ENCODE data around the gene EDIL3. TPM values are rescaled to one million over a fixed set of nuclear protein-coding genes. Genes with fewer than 3 reads are reported as not detected.

The EDIL3 gene
- total RNA-seq, 4 donors from 2014 or later = 0.20 to 1.5 (median 0.75) TPM

- in situ Hi-C loops (cut with MboI; ENCODE audit: low sequenced_read_pairs in 4 of 4) (no loop called here), intact Hi-C loops (cut with DNase I; ENCODE audit: low total_unique reads) (no loop called here)
- Histone ChIP-seq H3K36me3 (no peaks in the 10 kb centered on the region), H3K9me3 (no peaks in the 10 kb centered on the region), H3K27ac (no peak overlapping the region), H3K27me3 (no peaks in the 10 kb centered on the region), H3K4me3 (no peak overlapping the region), H3K4me1 (no peaks in the 10 kb centered on the region)
- ATAC-seq (no peak), DNase-seq (no peak)
- TF ChIP-seq CTCF (IDR thresholded peaks at IDR 0.05 in 4 of 5, conservative IDR thresholded peaks at IDR 0.05 in 1 of 5) (no peak), POLR2A (IDR thresholded peaks at IDR 0.05) (no peak)
These were observed 111.2 kb downstream of the EDIL3 start for GRCh38 chr5:84273517-84273883.

GRCh38 chr5:84272771-84273516 lies 111.7 kb downstream of the EDIL3 start:
- no peaks in the 10 kb centered on the region for H3K9me3 ChIP-seq
- H3K4me3 ChIP-seq = no peak overlapping the region
- no peaks in the 10 kb centered on the region for H3K27me3 ChIP-seq
- intact Hi-C loops (cut with DNase I; ENCODE audit: low total_unique reads) = no loop called here
- H3K4me1 ChIP-seq = no peaks in the 10 kb centered on the region
- no peak overlapping the region for H3K27ac ChIP-seq
- DNase-seq (no peak), ATAC-seq (no peak)
- in situ Hi-C loops (cut with MboI; ENCODE audit: low sequenced_read_pairs in 4 of 4) = no loop called here
- TF ChIP-seq CTCF (IDR thresholded peaks at IDR 0.05 in 4 of 5, conservative IDR thresholded peaks at IDR 0.05 in 1 of 5) (no peak), POLR2A (IDR thresholded peaks at IDR 0.05) (no peak)
- H3K36me3 ChIP-seq = no peaks in the 10 kb centered on the region

GRCh38 chr5:84265739-84266550 lies 118.7 kb downstream of the EDIL3 start:
- H3K36me3 ChIP-seq = no peaks in the 10 kb centered on the region
- H3K9me3 ChIP-seq = no peaks in the 10 kb centered on the region
- no peaks in the 10 kb centered on the region for H3K4me1 ChIP-seq
- in situ Hi-C loops (cut with MboI; ENCODE audit: low sequenced_read_pairs in 4 of 4) (no loop called here), intact Hi-C loops (cut with DNase I; ENCODE audit: low total_unique reads) (no loop called here)
- ATAC-seq (no peak), DNase-seq (no peak)
- no peaks in the 10 kb centered on the region for H3K27me3 ChIP-seq
- TF ChIP-seq CTCF (IDR thresholded peaks at IDR 0.05 in 4 of 5, conservative IDR thresholded peaks at IDR 0.05 in 1 of 5) (no peak), POLR2A (IDR thresholded peaks at IDR 0.05) (no peak)
- no peak overlapping the region for H3K27ac ChIP-seq
- H3K4me3 ChIP-seq = no peak overlapping the region

GRCh38 chr5:84265130-84265529 lies 119.5 kb downstream of the EDIL3 start:
- TF ChIP-seq CTCF (IDR thresholded peaks at IDR 0.05 in 4 of 5, conservative IDR thresholded peaks at IDR 0.05 in 1 of 5) (no peak), POLR2A (IDR thresholded peaks at IDR 0.05) (no peak)
- Histone ChIP-seq H3K4me1 (no peaks in the 10 kb centered on the region), H3K36me3 (no peaks in the 10 kb centered on the region), H3K27me3 (no peaks in the 10 kb centered on the region), H3K27ac (no peak overlapping the region), H3K4me3 (no peak overlapping the region), H3K9me3 (no peaks in the 10 kb centered on the region)
- in situ Hi-C loops (cut with MboI; ENCODE audit: low sequenced_read_pairs in 4 of 4) (no loop called here), intact Hi-C loops (cut with DNase I; ENCODE audit: low total_unique reads) (no loop called here)
- no peak for DNase-seq
- no peak for ATAC-seq
